Stimulated activated effector memory CD8-positive, alpha-beta T cell treated with anti-CD3 and anti-CD28 coated beads, Interleukin-12 subunit alpha, Interleukin-12 subunit beta, amount 100 ng/mL, for 72 hours (primary cell): ENCODE results near the gene DGCR8.

ENCODE experiments used
- ATAC-seq: fragments of 150-1000 bp; cut with Tn5 transposase; 2 replicates; pipeline ENCODE4 v1.10.0; 2021
- DNase-seq, 2 donors: peaks; one replicate each; pipeline ENCODE4 v3.0.0; 2021 to 2022; ENCODE audit warnings: low spot score in 2 of 2
- H3K27ac Mint-ChIP-seq: one replicate; pipeline ENCODE4 v1.8.0; 2022; ENCODE audit warnings: mild to moderate bottlenecking, mixed read lengths
- H3K36me3 Mint-ChIP-seq: one replicate; pipeline ENCODE4 v1.8.0; 2022; ENCODE audit warnings: mild to moderate bottlenecking, mixed read lengths
- H3K4me1 Mint-ChIP-seq: one replicate; pipeline ENCODE4 v1.8.0; 2022; ENCODE audit warnings: mixed read lengths
- H3K4me3 Mint-ChIP-seq: one replicate; pipeline ENCODE4 v1.8.0; 2022; ENCODE audit warnings: mild to moderate bottlenecking, mixed read lengths
- H3K9me3 Mint-ChIP-seq: one replicate; pipeline ENCODE4 v1.8.0; 2022; ENCODE audit warnings: mixed read lengths

The DGCR8 gene

GRCh38 chr22:20137113-20137512, 57.1 kb downstream of the DGCR8 start:
- Mint-ChIP-seq H3K4me3 (no peak overlapping the region), H3K9me3 (no peaks in the 10 kb centered on the region), H3K4me1 (peaks cover 48% of the 10 kb centered on the region), H3K36me3 (peaks cover 6% of the 10 kb centered on the region), H3K27ac (peak overlapping the region; percentile 58)
- DNase-seq, result no peak
- no peak for ATAC-seq

GRCh38 chr22:20137671-20138416, 57.8 kb downstream of the DGCR8 start:
- DNase-seq (no peak), ATAC-seq (no peak)
- Mint-ChIP-seq H3K9me3 (no peaks in the 10 kb centered on the region), H3K36me3 (peaks cover 6% of the 10 kb centered on the region), H3K4me3 (no peak overlapping the region), H3K4me1 (peaks cover 44% of the 10 kb centered on the region), H3K27ac (peak overlapping the region; percentile 58)

- ATAC-seq, result no peak
- peaks cover 42% of the 10 kb centered on the region for H3K4me1 Mint-ChIP-seq
- no peaks in the 10 kb centered on the region for H3K9me3 Mint-ChIP-seq
- H3K36me3 Mint-ChIP-seq, result peaks cover 6% of the 10 kb centered on the region
- no peak for DNase-seq
- no peak overlapping the region for H3K4me3 Mint-ChIP-seq
- H3K27ac Mint-ChIP-seq, result no peak overlapping the region
Measured at GRCh38 chr22:20138417-20138738, 58.3 kb downstream of the DGCR8 start.

- Mint-ChIP-seq H3K9me3 (no peaks in the 10 kb centered on the region), H3K4me1 (peaks cover 38% of the 10 kb centered on the region), H3K27ac (no peak overlapping the region)
Measured at GRCh38 chr22:20138868-20139267, 58.8 kb downstream of the DGCR8 start.

GRCh38 chr22:20139391-20140106, 59.5 kb downstream of the DGCR8 start:
- H3K27ac Mint-ChIP-seq, result no peak overlapping the region
- H3K4me1 Mint-ChIP-seq, result peaks cover 31% of the 10 kb centered on the region

More at GRCh38 chr22:20138868-20139267, 58.8 kb downstream of the DGCR8 start:
- DNase-seq, result no peak
- Mint-ChIP-seq H3K4me3 (no peak overlapping the region), H3K36me3 (peaks cover 6% of the 10 kb centered on the region)
- no peak for ATAC-seq

GRCh38 chr22:20140107-20140445, 60.0 kb downstream of the DGCR8 start:
- DNase-seq, result no peak
- ATAC-seq, result no peak
- peaks cover 12% of the 10 kb centered on the region for H3K36me3 Mint-ChIP-seq

More at GRCh38 chr22:20139391-20140106, 59.5 kb downstream of the DGCR8 start:
- ATAC-seq (no peak), DNase-seq (no peak)
- Mint-ChIP-seq H3K36me3 (peaks cover 12% of the 10 kb centered on the region), H3K9me3 (no peaks in the 10 kb centered on the region), H3K4me3 (no peak overlapping the region)

GRCh38 chr22:20140521-20140964, 60.5 kb downstream of the DGCR8 start:
- ATAC-seq, result no peak
- no peak for DNase-seq
- Mint-ChIP-seq H3K4me1 (peaks cover 29% of the 10 kb centered on the region), H3K4me3 (no peak overlapping the region), H3K36me3 (peaks cover 12% of the 10 kb centered on the region), H3K9me3 (no peaks in the 10 kb centered on the region), H3K27ac (no peak overlapping the region)

More at GRCh38 chr22:20140107-20140445, 60.0 kb downstream of the DGCR8 start:
- H3K9me3 Mint-ChIP-seq, result no peaks in the 10 kb centered on the region
- peaks cover 29% of the 10 kb centered on the region for H3K4me1 Mint-ChIP-seq
- H3K4me3 Mint-ChIP-seq, result no peak overlapping the region
- no peak overlapping the region for H3K27ac Mint-ChIP-seq

- Mint-ChIP-seq H3K4me1 (peaks cover 26% of the 10 kb centered on the region), H3K9me3 (no peaks in the 10 kb centered on the region), H3K27ac (no peak overlapping the region), H3K4me3 (no peak overlapping the region), H3K36me3 (peaks cover 12% of the 10 kb centered on the region)
- DNase-seq (no peak), ATAC-seq (no peak)
Measured at GRCh38 chr22:20141186-20142077, 61.4 kb downstream of the DGCR8 start.

- H3K27ac Mint-ChIP-seq, result no peak overlapping the region
- peaks cover 12% of the 10 kb centered on the region for H3K36me3 Mint-ChIP-seq
- no peaks in the 10 kb centered on the region for H3K9me3 Mint-ChIP-seq
- H3K4me3 Mint-ChIP-seq, result no peak overlapping the region
- H3K4me1 Mint-ChIP-seq, result peaks cover 20% of the 10 kb centered on the region
- no peak for ATAC-seq
- no peak for DNase-seq
Measured at GRCh38 chr22:20142711-20143621, 62.9 kb downstream of the DGCR8 start.

- Mint-ChIP-seq H3K4me1 (peaks cover 13% of the 10 kb centered on the region), H3K4me3 (no peak overlapping the region)
Measured at GRCh38 chr22:20143883-20144665, 64.0 kb downstream of the DGCR8 start.

GRCh38 chr22:20145206-20145831, 65.3 kb downstream of the DGCR8 start:
- ATAC-seq, result no peak
- Mint-ChIP-seq H3K27ac (no peak overlapping the region), H3K36me3 (peaks cover 6% of the 10 kb centered on the region), H3K4me1 (peaks cover 5% of the 10 kb centered on the region), H3K4me3 (no peak overlapping the region), H3K9me3 (no peaks in the 10 kb centered on the region)
- DNase-seq, result no peak

More at GRCh38 chr22:20143883-20144665, 64.0 kb downstream of the DGCR8 start:
- DNase-seq, result no peak
- Mint-ChIP-seq H3K9me3 (no peaks in the 10 kb centered on the region), H3K36me3 (peaks cover 12% of the 10 kb centered on the region), H3K27ac (no peak overlapping the region)
- no peak for ATAC-seq

GRCh38 chr22:20145832-20146223, 65.8 kb downstream of the DGCR8 start:
- Mint-ChIP-seq H3K27ac (no peak overlapping the region), H3K4me3 (no peak overlapping the region), H3K9me3 (no peaks in the 10 kb centered on the region), H3K36me3 (peaks cover 6% of the 10 kb centered on the region), H3K4me1 (peaks cover 5% of the 10 kb centered on the region)
- DNase-seq (no peak), ATAC-seq (no peak)

GRCh38 chr22:20146777-20147176, 66.7 kb downstream of the DGCR8 start:
- peak overlapping the region; percentile 71 for H3K27ac Mint-ChIP-seq
- peaks cover 6% of the 10 kb centered on the region for H3K36me3 Mint-ChIP-seq
- H3K9me3 Mint-ChIP-seq, result no peaks in the 10 kb centered on the region
- ATAC-seq, result peak; percentile 15
- H3K4me1 Mint-ChIP-seq, result peaks cover 5% of the 10 kb centered on the region
- H3K4me3 Mint-ChIP-seq, result no peak overlapping the region
- DNase-seq, result no peak
